Loucy (cell line): Measurements from ENCODE around the gene CUBN.

Source experiments
- H2AFZ ChIP-seq: fragments of 200-600 bp; sonication (generic); 2 replicates; pipeline ENCODE4 v1.6.0; 2016; ENCODE audit warnings: antibody characterized with exemption, mild to moderate bottlenecking, low read length, moderate library complexity
- H3F3A ChIP-seq: fragments of 200-600 bp; 2 replicates; pipeline ENCODE4 v1.6.0; 2016; ENCODE audit warnings: antibody characterized with exemption, low read depth, mild to moderate bottlenecking
- H3K27me3 ChIP-seq: fragments of 200-600 bp; sonication (generic); 2 replicates; pipeline ENCODE4 v1.6.1; 2014; ENCODE audit warnings: low read length, mild to moderate bottlenecking; ENCODE audit not compliant: insufficient read depth, poor library complexity, severe bottlenecking
- H3K36me3 ChIP-seq: fragments of 200-600 bp; sonication (generic); 2 replicates; pipeline ENCODE4 v1.6.1; 2016; ENCODE audit warnings: low read length; ENCODE audit not compliant: insufficient read depth
- H3K4me1 ChIP-seq: fragments of 200-600 bp; sonication (generic); 2 replicates; pipeline ENCODE4 v1.5.1; 2014; ENCODE audit warnings: low read length, mild to moderate bottlenecking; ENCODE audit not compliant: insufficient read depth, poor library complexity, severe bottlenecking
- H3K4me2 ChIP-seq: fragments of 200-600 bp; sonication (generic); 2 replicates; pipeline ENCODE4 v1.6.0; 2014; ENCODE audit warnings: antibody characterized with exemption, low read length, low read depth, mild to moderate bottlenecking; ENCODE audit not compliant: poor library complexity, severe bottlenecking
- H3K4me3 ChIP-seq: fragments of 200-600 bp; sonication (generic); 2 replicates; pipeline ENCODE4 v1.5.1; 2014; ENCODE audit warnings: low read length, mild to moderate bottlenecking, mixed read lengths; ENCODE audit not compliant: poor library complexity, severe bottlenecking
- H3K79me2 ChIP-seq: fragments of 200-600 bp; sonication (generic); 2 replicates; pipeline ENCODE4 v1.6.1; 2014; ENCODE audit warnings: low read length; ENCODE audit not compliant: insufficient read depth
- H3K9ac ChIP-seq: fragments of 200-600 bp; sonication (generic); 2 replicates; pipeline ENCODE4 v1.6.0; 2014; ENCODE audit warnings: mild to moderate bottlenecking, low read depth, low read length, moderate library complexity; ENCODE audit not compliant: poor library complexity, severe bottlenecking
- H3K9me2 ChIP-seq: fragments of 200-600 bp; sonication (generic); replicated peaks from 2 replicates; pipeline ENCODE4 v1.6.1; 2016; ENCODE audit warnings: low read depth, low read length, mixed read lengths
- H3K9me3 ChIP-seq: fragments of 200-600 bp; sonication (generic); 2 replicates; pipeline ENCODE4 v1.6.1; 2014; ENCODE audit warnings: mild to moderate bottlenecking, antibody characterized with exemption, low read length, low read depth; ENCODE audit not compliant: insufficient read depth
- H4K20me1 ChIP-seq: fragments of 200-600 bp; sonication (generic); 2 replicates; pipeline ENCODE4 v1.6.0; 2014; ENCODE audit warnings: antibody characterized with exemption, low read length, mild to moderate bottlenecking; ENCODE audit not compliant: insufficient read depth, poor library complexity, severe bottlenecking
- EZH2phosphoT487 ChIP-seq: fragments of 200-600 bp; IDR thresholded peaks from 2 replicates; pipeline ENCODE4 v1.6.1; 2018; ENCODE audit warnings: antibody characterized with exemption, mild to moderate bottlenecking, moderate library complexity, borderline replicate concordance
- TF ChIP-seq, protein P1 (sequence below): fragments of 200-600 bp; sonication (generic); conservative IDR thresholded peaks from 2 replicates; pipeline ENCODE4 v1.5.1; 2014; ENCODE audit warnings: mild to moderate bottlenecking, antibody characterized with exemption, low read length

CUBN gene

DNA sequence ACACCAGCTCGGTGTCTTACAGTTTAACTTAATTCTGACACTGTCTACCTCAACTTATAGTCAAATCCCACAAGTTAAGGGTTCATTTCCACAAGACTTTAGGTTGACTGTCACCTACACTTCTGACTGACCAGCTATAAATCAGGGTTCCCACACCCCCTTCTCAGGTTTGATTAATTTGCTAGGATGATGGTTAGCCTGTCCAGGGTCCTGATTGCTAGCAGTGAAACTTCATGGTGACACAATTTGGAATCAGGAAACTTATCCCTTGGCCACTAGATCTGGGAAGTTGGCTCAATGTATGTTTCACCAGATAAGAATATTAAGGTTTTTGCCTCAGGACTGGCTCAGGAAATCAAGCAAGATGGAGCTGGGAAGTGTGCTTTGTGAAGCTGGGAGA, 309.6 kb downstream of the CUBN start:
- TF ChIP-seq EZH2phosphoT487: no peak
- TF ChIP-seq, protein P1, sequence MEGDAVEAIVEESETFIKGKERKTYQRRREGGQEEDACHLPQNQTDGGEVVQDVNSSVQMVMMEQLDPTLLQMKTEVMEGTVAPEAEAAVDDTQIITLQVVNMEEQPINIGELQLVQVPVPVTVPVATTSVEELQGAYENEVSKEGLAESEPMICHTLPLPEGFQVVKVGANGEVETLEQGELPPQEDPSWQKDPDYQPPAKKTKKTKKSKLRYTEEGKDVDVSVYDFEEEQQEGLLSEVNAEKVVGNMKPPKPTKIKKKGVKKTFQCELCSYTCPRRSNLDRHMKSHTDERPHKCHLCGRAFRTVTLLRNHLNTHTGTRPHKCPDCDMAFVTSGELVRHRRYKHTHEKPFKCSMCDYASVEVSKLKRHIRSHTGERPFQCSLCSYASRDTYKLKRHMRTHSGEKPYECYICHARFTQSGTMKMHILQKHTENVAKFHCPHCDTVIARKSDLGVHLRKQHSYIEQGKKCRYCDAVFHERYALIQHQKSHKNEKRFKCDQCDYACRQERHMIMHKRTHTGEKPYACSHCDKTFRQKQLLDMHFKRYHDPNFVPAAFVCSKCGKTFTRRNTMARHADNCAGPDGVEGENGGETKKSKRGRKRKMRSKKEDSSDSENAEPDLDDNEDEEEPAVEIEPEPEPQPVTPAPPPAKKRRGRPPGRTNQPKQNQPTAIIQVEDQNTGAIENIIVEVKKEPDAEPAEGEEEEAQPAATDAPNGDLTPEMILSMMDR: no peak
- Histone ChIP-seq H3K4me1 (peaks cover 20% of the 10 kb centered on the region), H2AFZ (no peak overlapping the region), H3K9me2 (no peaks in the 10 kb centered on the region), H3K9me3 (peaks cover 11% of the 10 kb centered on the region; the same call in 1 of the 2 replicates), H3K36me3 (no peaks in the 10 kb centered on the region), H3K4me2 (no peak overlapping the region), H3F3A (no peaks in the 10 kb centered on the region), H4K20me1 (no peaks in the 10 kb centered on the region), H3K27me3 (peaks cover 7% of the 10 kb centered on the region), H3K79me2 (peaks cover 19% of the 10 kb centered on the region), H3K4me3 (no peak overlapping the region), H3K9ac (no peak overlapping the region)

DNA sequence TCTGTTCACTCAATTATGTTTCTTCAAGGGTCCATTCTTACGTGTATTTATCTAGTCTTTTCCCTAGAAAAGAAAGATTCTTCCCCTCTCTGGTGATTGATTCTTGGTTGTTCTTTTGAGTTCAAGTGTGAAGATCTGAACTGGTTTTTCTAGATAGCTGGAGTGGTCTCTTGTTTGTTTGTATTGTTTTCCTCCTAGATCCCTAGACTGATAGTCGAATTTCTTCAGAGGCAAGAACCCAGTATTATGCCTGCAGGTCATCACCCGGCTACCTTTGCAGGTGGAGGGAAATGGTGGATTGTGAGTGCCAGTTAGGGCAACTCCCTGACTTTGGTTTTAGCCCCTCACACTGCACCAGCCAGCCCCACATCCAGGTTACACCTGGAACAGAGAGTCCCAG, 310.2 kb downstream of the CUBN start:
- H4K20me1 ChIP-seq: no peaks in the 10 kb centered on the region
- no peak overlapping the region for H3K4me2 ChIP-seq
- no peak overlapping the region for H3K9ac ChIP-seq
- peaks cover 22% of the 10 kb centered on the region for H3K4me1 ChIP-seq
- no peaks in the 10 kb centered on the region for H3F3A ChIP-seq
- H3K4me3 ChIP-seq: no peak overlapping the region
- no peaks in the 10 kb centered on the region for H3K9me2 ChIP-seq
- H3K27me3 ChIP-seq: peaks cover 7% of the 10 kb centered on the region
- H2AFZ ChIP-seq: no peak overlapping the region
- H3K9me3 ChIP-seq: peaks cover 11% of the 10 kb centered on the region; the same call in 1 of the 2 replicates
- H3K79me2 ChIP-seq: peaks cover 20% of the 10 kb centered on the region
- TF ChIP-seq, protein P1: no peak
- TF ChIP-seq EZH2phosphoT487: no peak
- H3K36me3 ChIP-seq: no peaks in the 10 kb centered on the region

DNA sequence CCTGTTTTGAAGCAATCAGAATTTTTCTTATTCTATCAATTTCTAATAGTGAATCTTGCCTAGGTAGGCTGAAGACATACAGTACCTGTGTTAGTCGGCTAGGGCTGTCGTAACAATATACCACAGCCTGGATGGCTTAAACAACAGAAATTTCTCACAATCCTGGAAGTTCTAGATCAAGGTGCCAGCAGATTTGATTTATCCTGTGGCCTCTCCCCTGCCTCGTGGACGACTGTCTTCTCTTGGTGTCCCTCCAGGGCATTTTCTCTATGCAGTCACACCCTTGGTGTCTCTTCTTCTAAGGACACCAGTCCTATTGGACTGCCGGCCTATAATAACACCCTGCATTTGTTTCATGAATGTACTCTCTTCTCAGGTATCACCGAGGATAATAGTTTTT, 310.6 kb downstream of the CUBN start:
- Histone ChIP-seq H3K4me2 (no peak overlapping the region), H3K9me3 (peaks cover 11% of the 10 kb centered on the region; the same call in 1 of the 2 replicates), H3K9ac (no peak overlapping the region), H2AFZ (no peak overlapping the region), H3K36me3 (no peaks in the 10 kb centered on the region), H3K9me2 (no peaks in the 10 kb centered on the region), H3K79me2 (peaks cover 21% of the 10 kb centered on the region), H3K4me3 (no peak overlapping the region), H3K27me3 (peaks cover 7% of the 10 kb centered on the region), H3K4me1 (peaks cover 22% of the 10 kb centered on the region), H4K20me1 (no peaks in the 10 kb centered on the region), H3F3A (no peaks in the 10 kb centered on the region)
- no peak for TF ChIP-seq EZH2phosphoT487
- TF ChIP-seq, protein P1: no peak
